Thyroid gland (tissue), 4 donors: Measurements from ENCODE around the gene BNIP5.

Source experiments
- CTCF ChIP-seq, 6 experiments: fragments of 200-600 bp in 3 of 6; fragments of 450-650 bp in 3 of 6; sonication (generic) in 3 of 6; IDR thresholded peaks; one replicate each; pipeline ENCODE4 v1.5.1; 2016 to 2019; ENCODE audit warnings: antibody characterized with exemption in 6 of 6, mild to moderate bottlenecking in 2 of 6, inconsistent platforms in 1 of 6, moderate library complexity in 1 of 6
- POLR2A ChIP-seq, 2 donors: fragments of 450-650 bp; IDR thresholded peaks; one replicate each; pipeline ENCODE4 v1.6.1; 2017; ENCODE audit warnings: antibody characterized with exemption in 2 of 2, mild to moderate bottlenecking in 2 of 2, moderate library complexity in 1 of 2

GRCh38 chr6:36301781-36302180 is 34.9 kb downstream of the BNIP5 start:
- TF ChIP-seq CTCF (IDR thresholded peaks at IDR 0.05) (no peak), POLR2A (IDR thresholded peaks at IDR 0.05) (no peak)
